HG02885 (cell line): ENCODE results near the gene KHNYN.
"Not testable (repeated sequence)": the region's sequence is repeated elsewhere in the genome, so short reads cannot be mapped to it uniquely, and the experiment has no call there.

ENCODE experiments used
- ATAC-seq: cut with Tn5 transposase; IDR thresholded peaks from one replicate; pipeline ENCODE4 v1.9.1; 2021; ENCODE audit warnings: mild to moderate bottlenecking; ENCODE audit not compliant: unreplicated experiment, poor library complexity

Gene KHNYN

GRCh38 chr14:24429395-24430142 lies at the start of gene KHNYN, which contains the start of gene CBLN3:
Gene KHNYN, plus strand, starts transcription at chr14:24429954. Its CDS starts 777 bp downstream, at chr14:24430731.
Gene CBLN3, minus strand, starts transcription at chr14:24429668. Its CDS starts 614 bp downstream, at chr14:24429054.
- peak; percentile 87 for ATAC-seq

GRCh38 chr14:24381363-24382063 lies 48.2 kb upstream of the KHNYN start:
- ATAC-seq = no peak

- no peak for ATAC-seq
These were observed 47.7 kb upstream of the KHNYN start for GRCh38 chr14:24382064-24382371.

GRCh38 chr14:24384169-24384568 lies 45.6 kb upstream of the KHNYN start:
- ATAC-seq = no peak

GRCh38 chr14:24385524-24385923 lies 44.2 kb upstream of the KHNYN start:
- ATAC-seq = no peak

GRCh38 chr14:24387009-24387345 lies 42.8 kb upstream of the KHNYN start:
- no peak for ATAC-seq

GRCh38 chr14:24387579-24387978 lies 42.2 kb upstream of the KHNYN start:
- ATAC-seq = not testable (repeated sequence)

- ATAC-seq = no peak
These were observed 41.1 kb upstream of the KHNYN start for GRCh38 chr14:24388474-24389179.

GRCh38 chr14:24389226-24389848 lies 40.4 kb upstream of the KHNYN start:
- no peak for ATAC-seq

- no peak for ATAC-seq
These were observed 38.9 kb upstream of the KHNYN start for GRCh38 chr14:24390701-24391468.

GRCh38 chr14:24392325-24393091 lies 37.2 kb upstream of the KHNYN start:
- no peak for ATAC-seq

- ATAC-seq = no peak
These were observed 35.5 kb upstream of the KHNYN start for GRCh38 chr14:24394275-24394674.

- ATAC-seq = no peak
These were observed 33.9 kb upstream of the KHNYN start for GRCh38 chr14:24395609-24396582.

GRCh38 chr14:24397639-24398292 lies 32.0 kb upstream of the KHNYN start:
- no peak for ATAC-seq

- ATAC-seq = no peak
These were observed 31.5 kb upstream of the KHNYN start for GRCh38 chr14:24398293-24398652.

- no peak for ATAC-seq
These were observed 30.9 kb upstream of the KHNYN start, which contains the start of gene NYNRIN for GRCh38 chr14:24398653-24399446. Gene NYNRIN, plus strand, starts transcription at chr14:24399003. Its CDS starts 244 bp downstream, at chr14:24399247.

- no peak for ATAC-seq
These were observed 30.3 kb upstream of the KHNYN start for GRCh38 chr14:24399447-24399822.
